ENCODE data around the gene TP53BP2. TPM values are rescaled to one million over a fixed set of nuclear protein-coding genes. Genes with fewer than 3 reads are reported as not detected.

The TP53BP2 gene
- total and polyA plus RNA-seq, 10 of the 15 experiments (the other 5 are each of a cell fraction or from before 2014, with no cell fraction given) = 1.6 to 13.7 (median 5.6) TPM

GRCh38 chr1:223845037-223845809, 524 bp downstream of the TP53BP2 start:
- FAIRE-seq (no peak), DNase-seq (ENCODE audit: low read depth, low spot score) (no peak), ATAC-seq (peak; percentile 36)
- RAD21 ChIA-PET (ENCODE audit: unreplicated experiment) = interaction anchor here (0.9 to 1.2 kb wide), 3 partner anchors 8 to 337 kb away, joined by 3 read pairs; partner anchors contain the start of gene DEGS1
- Histone ChIP-seq H3K4me1 (ENCODE audit: control insufficient read depth, insufficient read depth, low read length) (peaks cover 6% of the 10 kb centered on the region; the same call in 1 of the 2 replicates), H3K79me2 (ENCODE audit: control insufficient read depth, insufficient read depth, low read length) (no peaks in the 10 kb centered on the region; the same call in 1 of the 2 replicates), H3K27ac (ENCODE audit: control insufficient read depth, insufficient read depth) (peak overlapping the region; percentile 28; the same call in 1 of the 2 replicates), H2AFZ (ENCODE audit: control insufficient read depth, low read depth, low read length) (peak overlapping the region; percentile 63), H3K36me3 (ENCODE audit: control insufficient read depth in 2 of 2, insufficient read depth in 2 of 2, low read length in 1 of 2) (no peaks in the 10 kb centered on the region), H3K27me3 (replicated peaks in 1 of 2; ENCODE audit: control insufficient read depth in 2 of 2, insufficient read depth in 2 of 2, low read length in 1 of 2) (no peaks in the 10 kb centered on the region), H3K9me3 (replicated peaks; ENCODE audit: control insufficient read depth, insufficient read depth, low read length) (no peaks in the 10 kb centered on the region; the same call in 2 of the 3 replicates), H3K4me3 (peak overlapping the region; percentile 76), H3K4me2 (ENCODE audit: control insufficient read depth, insufficient read depth) (peak overlapping the region; percentile 60), H3K9ac (ENCODE audit: control insufficient read depth, insufficient read depth, low read length) (peak overlapping the region; percentile 57; the same call in 1 of the 2 replicates), H4K20me1 (ENCODE audit: control insufficient read depth, insufficient read depth) (no peaks in the 10 kb centered on the region)
- CTCF ChIA-PET = interaction anchor here (0.7 to 2.3 kb wide), 3 partner anchors 34 to 1641 kb away, joined by 3 to 9 read pairs (median 3); no protein-coding TSS in a partner anchor
- SMC1A ChIA-PET (ENCODE audit: uncharacterized antibody, unreplicated experiment) = interaction anchor here (0.9 to 1.6 kb wide), 3 partner anchors 8 to 21 kb away, joined by 3 to 4 read pairs (median 4); no protein-coding TSS in a partner anchor
- WGBS (ENCODE audit: insufficient coverage, insufficient replicate concordance, low lambda C conversion rate, missing lambda C conversion rate) = 4% methylated on average over 55 of the region's 69 CpGs
- in situ Hi-C loops (cut with MboI) (no loop called here), intact Hi-C loops (cut with micrococcal nuclease; ENCODE audit: unreplicated experiment) (loop anchor here (5.0 kb wide), 1 partner anchor 337 kb away; the partner anchor contains the start of gene DEGS1)
- POLR2A ChIA-PET = interaction anchor here (1.1 to 1.4 kb wide), 2 partner anchors 9 to 702 kb away, joined by 3 to 4 read pairs; partner anchors contain the start of gene TLR5
- BruUV-seq (replicated peaks) = no TSS peak
- TF ChIP-seq SUZ12 (IDR thresholded peaks at IDR 0.05; ENCODE audit: unreplicated experiment) = no peak
- no peak for TF ChIP-seq NR2C1 (IDR thresholded peaks at IDR 0.05)
- no peak for TF ChIP-seq POU2F2 (IDR thresholded peaks at IDR 0.05; ENCODE audit: borderline replicate concordance, low read depth, low read length)
- no peak for TF ChIP-seq CHD4 (IDR thresholded peaks at IDR 0.05)
- TF ChIP-seq CBX5 (IDR thresholded peaks at IDR 0.05; ENCODE audit: low read depth) = no peak
- no peak for TF ChIP-seq KLF5 (IDR thresholded peaks at IDR 0.05; ENCODE audit: partially characterized antibody)
- no peak for TF ChIP-seq HDGF (IDR thresholded peaks at IDR 0.05)
- TF ChIP-seq PKNOX1 (IDR thresholded peaks at IDR 0.05) = peak; percentile 66
- TF ChIP-seq IKZF1 (conservative IDR thresholded peaks at IDR 0.05) = peak; percentile 100
- 0 out of 3 replicates have a peak, but pooled peaks of 1 of the 2 experiments have one; percentile 36 for TF ChIP-seq EGR1 (IDR thresholded peaks at IDR 0.05; ENCODE audit: borderline replicate concordance in 1 of 2, low read depth in 2 of 2, low read length in 2 of 2)
- no peak for TF ChIP-seq HDAC6 (IDR thresholded peaks at IDR 0.05; ENCODE audit: unreplicated experiment)
- no peak; the same call in none of the 2 replicates for TF ChIP-seq NR2F1 (conservative IDR thresholded peaks at IDR 0.05)
- no peak for TF ChIP-seq MEF2A (IDR thresholded peaks at IDR 0.05; ENCODE audit: insufficient read depth, low read depth, low read length)
- TF ChIP-seq SMC3 (IDR thresholded peaks at IDR 0.05; ENCODE audit: borderline replicate concordance, low read length) = no peak
- no peak for TF ChIP-seq BCLAF1 (IDR thresholded peaks at IDR 0.05)
- no peak for TF ChIP-seq USF1 (IDR thresholded peaks at IDR 0.05; ENCODE audit: borderline replicate concordance, extremely low read length, insufficient read depth, low read depth, low read length)
- TF ChIP-seq TCF12 (IDR thresholded peaks at IDR 0.05; ENCODE audit: low read depth, low read length) = no peak

All from GM12878 (cell line).